Ishikawa (cell line): Measurements from ENCODE around the gene TMEM238.

ENCODE experiments used
- EGR1 ChIP-seq: IDR thresholded peaks from 2 replicates; pipeline ENCODE4 v1.6.1; 2012
- EP300 ChIP-seq: IDR thresholded peaks from 2 replicates; pipeline ENCODE4 v1.6.1; 2012; ENCODE audit warnings: borderline replicate concordance
- MAX ChIP-seq: IDR thresholded peaks from 2 replicates; pipeline ENCODE4 v1.6.1; 2012
- RAD21 ChIP-seq: IDR thresholded peaks from 2 replicates; pipeline ENCODE4 v1.6.1; 2012; ENCODE audit warnings: low read depth
- TCF12 ChIP-seq: IDR thresholded peaks from 2 replicates; pipeline ENCODE4 v1.6.1; 2012; ENCODE audit warnings: low read depth
- YY1 ChIP-seq: IDR thresholded peaks from 2 replicates; pipeline ENCODE4 v1.6.1; 2012; ENCODE audit warnings: low read depth

GRCh38 chr19:55379174-55379573 is 4.9 kb downstream of the TMEM238 start:
- TF ChIP-seq YY1 (no peak), TCF12 (no peak), RAD21 (no peak), EGR1 (no peak), EP300 (no peak), MAX (no peak)
